Activated CD8-positive, alpha-beta memory T cell treated with anti-CD3 and anti-CD28 coated beads, Interleukin-2, amount 50 U/mL, for 24 hours (primary cell): ENCODE data around the gene POU5F1.
"Not testable (repeated sequence)": the region's sequence is repeated elsewhere in the genome, so short reads cannot be mapped to it uniquely, and the experiment has no call there.

Experiments
- DNase-seq: peaks from one replicate; pipeline ENCODE4 v3.0.0-alpha.2; 2020; ENCODE audit errors: extremely low read depth

Gene POU5F1

GRCh38 chr6:31170600-31170881 lies at the start of gene POU5F1:
Gene POU5F1, minus strand, starts transcription at chr6:31170682. Its CDS starts 62 bp downstream, at chr6:31170620.
- no peak for DNase-seq

- no peak for DNase-seq
Measured at GRCh38 chr6:31216208-31216898, 45.9 kb upstream of the POU5F1 start.

GRCh38 chr6:31215216-31215615 lies 44.7 kb upstream of the POU5F1 start:
- not testable (repeated sequence) for DNase-seq

GRCh38 chr6:31214516-31214915 lies 44.0 kb upstream of the POU5F1 start:
- no peak for DNase-seq

- no peak for DNase-seq
Measured at GRCh38 chr6:31210741-31211532, 40.5 kb upstream of the POU5F1 start.

- DNase-seq, result no peak
Measured at GRCh38 chr6:31210123-31210522, 39.6 kb upstream of the POU5F1 start.

- no peak for DNase-seq
Measured at GRCh38 chr6:31209137-31209536, 38.7 kb upstream of the POU5F1 start.

GRCh38 chr6:31208506-31208905 lies 38.0 kb upstream of the POU5F1 start:
- DNase-seq, result no peak

- no peak for DNase-seq
Measured at GRCh38 chr6:31205638-31206037, 35.2 kb upstream of the POU5F1 start.

- no peak for DNase-seq
Measured at GRCh38 chr6:31204751-31205145, 34.3 kb upstream of the POU5F1 start.

- peak; percentile 42 for DNase-seq
Measured at GRCh38 chr6:31203345-31203979, 33.0 kb upstream of the POU5F1 start.

GRCh38 chr6:31202259-31203166 lies 32.0 kb upstream of the POU5F1 start:
- DNase-seq, result no peak

GRCh38 chr6:31199105-31199452 lies 28.6 kb upstream of the POU5F1 start:
- DNase-seq, result not testable (repeated sequence)

- peak; percentile 91 for DNase-seq
Measured at GRCh38 chr6:31197559-31198305, 27.2 kb upstream of the POU5F1 start.

GRCh38 chr6:31196251-31197022 lies 26.0 kb upstream of the POU5F1 start:
- DNase-seq, result not testable (repeated sequence)

- DNase-seq, result not testable (repeated sequence)
Measured at GRCh38 chr6:31195308-31195979, 25.0 kb upstream of the POU5F1 start.

- DNase-seq, result no peak
Measured at GRCh38 chr6:31194061-31194834, 23.8 kb upstream of the POU5F1 start.

- no peak for DNase-seq
Measured at GRCh38 chr6:31193206-31193605, 22.7 kb upstream of the POU5F1 start.
